Kidney (tissue), 14 donors: ENCODE measurements around the gene DELE1. TPM values are rescaled to one million over a fixed set of nuclear protein-coding genes. Genes with fewer than 3 reads are reported as not detected.

Source experiments
- DNase-seq, 5 donors: peaks; one replicate each; pipeline ENCODE4 v3.0.0-alpha.2; 2013 to 2020
- FAIRE-seq: peaks from 2 replicates; lab custom pipeline; 2012; peaks lifted over from hg19 to GRCh38; lab: Jason Lieb, UNC
- H3K27ac ChIP-seq, 2 donors: one replicate each; pipeline ENCODE4 v1.7.0; 2013; ENCODE audit warnings: low read depth in 2 of 2, low read length in 2 of 2, inconsistent platforms in 1 of 2
- H3K27me3 ChIP-seq: one replicate; pipeline ENCODE4 v1.7.1; 2013; ENCODE audit warnings: low read length, inconsistent platforms; ENCODE audit not compliant: control insufficient read depth, insufficient read depth
- H3K36me3 ChIP-seq, 3 donors: one replicate each; pipeline versions ENCODE4 v1.7.0 to v1.7.1; 2013; ENCODE audit warnings: low read length in 3 of 3, control low read depth in 1 of 3, inconsistent platforms in 1 of 3; ENCODE audit not compliant: insufficient read depth in 3 of 3, control insufficient read depth in 2 of 3
- H3K4me1 ChIP-seq, 3 donors: one replicate each; pipeline versions ENCODE4 v1.7.0 to v1.7.1; 2013; ENCODE audit warnings: low read length in 3 of 3, inconsistent platforms in 1 of 3, low read depth in 1 of 3; ENCODE audit not compliant: control insufficient read depth in 2 of 3, insufficient read depth in 2 of 3
- H3K4me3 ChIP-seq, 3 donors: one replicate each; pipeline versions ENCODE4 v1.7.0 to v1.8.1; 2013; ENCODE audit warnings: low read length in 3 of 3, control low read depth in 1 of 3, inconsistent platforms in 1 of 3
- H3K9ac ChIP-seq, 3 donors: one replicate each; pipeline versions ENCODE4 v1.7.0 to v1.7.1; 2013; ENCODE audit warnings: low read length in 3 of 3, control low read depth in 1 of 3, inconsistent platforms in 1 of 3
- H3K9me3 ChIP-seq, 3 donors: one replicate each; pipeline versions ENCODE4 v1.7.0 to v1.7.1; 2013; ENCODE audit warnings: low read length in 3 of 3, control low read depth in 1 of 3, inconsistent platforms in 1 of 3; ENCODE audit not compliant: control insufficient read depth in 2 of 3, insufficient read depth in 1 of 3
- CTCF ChIP-seq: IDR thresholded peaks from 3 replicates; pipeline ENCODE4 v1.5.1; 2012; ENCODE audit warnings: mild to moderate bottlenecking, moderate library complexity, borderline replicate concordance; ENCODE audit not compliant: insufficient read depth; ENCODE audit errors: extremely low read depth
- intact Hi-C: fragments of 100-400 bp; cut with DNase I; formaldehyde crosslinking; loops from one replicate; pipeline ENCODE4 v1.11.1; 2022
- polyA plus RNA-seq: library from polyadenylated mRNA; stranded (reverse); fragments of 350-450 nt; fragmentation: Illumina TruSeq; extraction: RNeasy Lipid Tissue Mini Kit (QIAGEN cat#74804); gene quantifications from one replicate; pipeline ENCODE4 v1.2.3, GENCODE V29; 2014; ENCODE audit warnings: low read depth, low replicate concordance; ENCODE audit not compliant: insufficient read depth
- total RNA-seq: library from RNA; stranded (reverse); fragmentation: NEBNext Ultra II Directional; extraction: Animal tissue kit (Norgen Biotek cat#: 25700); gene quantifications from one replicate; pipeline ENCODE4 v1.2.1, GENCODE V29; 2021
- donor health status: control.
- donor health status: control.
- donor health status: control.
- donor health status: control.
- donor health status: control.
- donor health status: DM: yes; HTN: yes; CAD: no.
- donor health status: Normal renal cell carcinoma (clear cell type).

DELE1 gene
- total and polyA plus RNA-seq, 2 donors from 2014 or later = 67.7 to 82.3 TPM

- no peak for DNase-seq
- H3K9ac ChIP-seq = no peak overlapping the region
- H3K4me3 ChIP-seq = no peak overlapping the region
- H3K9me3 ChIP-seq = no peaks in the 10 kb centered on the region
- H3K27me3 ChIP-seq = no peaks in the 10 kb centered on the region
- TF ChIP-seq CTCF = no peak
- peaks cover 0 to 37% (median 14%) of the 10 kb centered on the region in 3 donors for H3K36me3 ChIP-seq
- peaks cover 6 to 14% (median 12%) of the 10 kb centered on the region in 3 donors for H3K4me1 ChIP-seq
- intact Hi-C loops = no loop called here
- H3K27ac ChIP-seq = no peak overlapping the region
- FAIRE-seq = no peak
These were observed 50.4 kb downstream of the DELE1 start for GRCh38 chr5:141973871-141974595.

GRCh38 chr5:141976176-141976575 lies 52.5 kb downstream of the DELE1 start:
- H3K36me3 ChIP-seq = peaks cover 3 to 53% (median 26%) of the 10 kb centered on the region in 3 donors
- H3K4me3 ChIP-seq = no peak overlapping the region
- H3K9me3 ChIP-seq = no peaks in the 10 kb centered on the region
- no peaks in the 10 kb centered on the region for H3K27me3 ChIP-seq
- no peak for TF ChIP-seq CTCF
- no peak overlapping the region for H3K27ac ChIP-seq
- no peak overlapping the region for H3K9ac ChIP-seq
- intact Hi-C loops = no loop called here
- peaks cover 0 to 6% (median 4%) of the 10 kb centered on the region in 3 donors for H3K4me1 ChIP-seq
- no peak for DNase-seq
- no peak for FAIRE-seq

DNA sequence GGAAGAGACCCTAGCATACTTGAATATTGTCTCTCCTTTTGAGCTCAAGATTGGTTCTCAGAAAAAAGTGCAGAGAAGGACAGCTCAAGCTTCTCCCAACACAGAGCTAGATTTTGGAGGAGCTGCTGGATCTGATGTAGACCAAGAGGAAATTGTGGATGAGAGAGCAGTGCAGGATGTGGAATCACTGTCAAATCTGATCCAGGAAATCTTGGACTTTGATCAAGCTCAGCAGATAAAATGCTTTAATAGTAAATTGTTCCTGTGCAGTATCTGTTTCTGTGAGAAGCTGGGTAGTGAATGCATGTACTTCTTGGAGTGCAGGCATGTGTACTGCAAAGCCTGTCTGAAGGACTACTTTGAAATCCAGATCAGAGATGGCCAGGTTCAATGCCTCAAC lies 54.7 kb downstream of the DELE1 start:
- Histone ChIP-seq H3K4me1 (peaks cover 0 to 6% (median 4%) of the 10 kb centered on the region in 3 donors), H3K27me3 (no peaks in the 10 kb centered on the region), H3K4me3 (no peak overlapping the region), H3K27ac (no peak overlapping the region), H3K9me3 (no peaks in the 10 kb centered on the region), H3K36me3 (peaks cover 5 to 61% (median 31%) of the 10 kb centered on the region in 3 donors), H3K9ac (no peak overlapping the region)
- TF ChIP-seq CTCF = no peak
- DNase-seq (no peak), FAIRE-seq (no peak)
- intact Hi-C loops = no loop called here
